CD4-positive, alpha-beta T cell treated with Interleukin-17A for 4 hours (primary cell): Measurements from ENCODE around the gene CDK19.
"Not testable (repeated sequence)": the region's sequence is repeated elsewhere in the genome, so short reads cannot be mapped to it uniquely, and the experiment has no call there.

Experiments used
- DNase-seq: peaks from one replicate; pipeline ENCODE4 v3.0.0-alpha.2; 2020; ENCODE audit warnings: mixed read lengths

CDK19 gene

GRCh38 chr6:110755411-110755834 lies 59.8 kb downstream of the CDK19 start:
- DNase-seq: no peak

- DNase-seq: not testable (repeated sequence)
These were observed 61.2 kb downstream of the CDK19 start for GRCh38 chr6:110753936-110754668.

DNA sequence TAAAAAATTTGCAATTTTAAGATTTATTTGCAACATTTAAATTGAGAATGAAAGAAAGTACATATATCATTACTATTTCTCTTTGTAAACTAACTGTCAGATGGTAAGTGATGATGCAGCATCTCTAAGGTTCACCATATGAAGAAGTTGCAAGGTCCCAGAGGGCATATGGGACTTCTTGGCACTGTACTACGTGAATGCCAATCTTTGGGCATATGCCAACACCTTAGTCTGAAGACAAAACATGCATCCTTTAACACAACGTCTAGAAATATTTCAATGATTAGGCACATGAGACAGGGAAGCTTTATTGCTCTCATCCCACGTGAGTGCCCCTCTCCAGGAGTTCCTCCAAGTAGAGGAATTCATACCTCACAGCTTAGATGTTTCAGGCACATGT lies 66.8 kb downstream of the CDK19 start:
- DNase-seq: no peak

GRCh38 chr6:110746680-110747079 lies 68.6 kb downstream of the CDK19 start:
- DNase-seq: no peak

DNA sequence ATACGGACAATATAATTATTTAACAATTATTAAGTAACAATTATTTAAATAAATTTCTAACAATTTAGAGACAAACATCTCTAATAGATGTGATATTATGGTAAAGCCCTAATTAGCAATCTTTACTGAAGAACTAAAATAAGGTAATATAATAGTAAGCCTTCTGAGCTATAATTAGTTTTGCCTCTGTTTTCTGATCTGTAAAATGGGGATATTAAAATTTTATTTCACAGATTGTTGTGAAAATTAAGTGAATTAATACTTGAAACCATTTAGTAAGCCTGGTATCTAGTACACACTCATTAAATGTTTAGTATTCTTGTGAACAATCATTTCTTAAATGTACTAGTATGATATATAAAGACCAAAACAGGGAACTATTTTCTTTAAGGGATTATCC lies 70.3 kb downstream of the CDK19 start:
- no peak for DNase-seq

DNA sequence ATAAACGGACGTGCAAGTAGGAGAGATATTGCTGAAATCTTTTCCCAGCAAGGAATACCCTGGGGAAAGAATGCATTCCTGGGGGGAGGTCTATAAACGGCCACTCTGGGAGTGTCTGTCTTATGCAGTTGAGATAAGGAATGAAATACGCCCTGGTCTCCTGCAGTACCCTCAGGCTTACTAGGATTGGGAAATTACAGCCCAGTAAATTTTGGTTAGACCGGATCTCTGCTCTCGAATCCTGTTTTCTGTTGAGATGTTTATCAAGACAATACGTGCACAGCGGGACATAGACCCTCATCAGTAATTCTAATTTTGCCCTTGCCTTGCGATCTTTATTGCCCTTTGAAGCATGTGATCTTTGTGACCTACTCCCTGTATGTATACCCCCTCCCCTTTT lies 72.7 kb downstream of the CDK19 start:
- not testable (repeated sequence) for DNase-seq

DNA sequence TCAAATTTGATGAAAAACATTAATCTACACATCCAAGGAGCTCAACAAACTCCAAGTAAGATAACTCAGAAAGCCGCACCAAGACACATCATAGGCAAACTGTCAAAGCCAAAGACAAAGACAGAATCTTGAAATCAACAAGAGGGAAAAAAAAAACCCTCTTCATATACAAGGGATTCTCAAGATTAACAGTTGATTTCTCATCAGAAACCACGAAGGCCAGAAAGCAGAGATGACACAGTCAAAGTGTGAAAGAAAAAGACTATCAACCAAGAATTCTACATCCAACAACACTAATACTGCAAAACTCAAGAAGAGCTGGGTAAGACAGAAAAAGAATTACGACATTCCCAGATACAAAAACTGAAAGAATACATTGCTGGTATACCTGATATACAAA lies 73.8 kb downstream of the CDK19 start:
- no peak for DNase-seq

- DNase-seq: no peak
These were observed 76.3 kb downstream of the CDK19 start for GRCh38 chr6:110738899-110739365.

GRCh38 chr6:110735666-110736065 lies 79.6 kb downstream of the CDK19 start:
- no peak for DNase-seq

- no peak for DNase-seq
These were observed 83.4 kb downstream of the CDK19 start for GRCh38 chr6:110731898-110732297.

- no peak for DNase-seq
These were observed 84.1 kb downstream of the CDK19 start for GRCh38 chr6:110731196-110731595.

- DNase-seq: no peak
These were observed 86.8 kb downstream of the CDK19 start for GRCh38 chr6:110728501-110728900.

DNA sequence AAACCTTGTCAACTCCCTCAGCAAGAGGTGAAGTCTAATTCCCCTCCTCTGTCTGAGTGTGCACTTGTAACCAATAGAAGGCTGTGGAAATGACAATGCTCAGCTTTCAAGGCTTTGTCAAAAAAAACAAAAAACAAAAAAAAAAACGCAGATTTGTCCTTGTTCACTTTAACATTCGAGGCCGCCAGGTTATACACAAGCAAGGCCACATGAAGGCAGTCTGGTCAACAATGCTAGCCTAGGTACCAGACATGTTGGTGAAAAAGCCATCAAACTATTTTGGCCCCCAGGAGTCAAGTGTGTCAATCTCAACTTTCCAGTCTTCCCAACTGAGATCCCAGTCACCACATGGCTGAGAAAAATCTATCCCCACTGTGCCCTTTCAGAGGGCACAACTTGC lies 92.3 kb downstream of the CDK19 start:
- no peak for DNase-seq

DNA sequence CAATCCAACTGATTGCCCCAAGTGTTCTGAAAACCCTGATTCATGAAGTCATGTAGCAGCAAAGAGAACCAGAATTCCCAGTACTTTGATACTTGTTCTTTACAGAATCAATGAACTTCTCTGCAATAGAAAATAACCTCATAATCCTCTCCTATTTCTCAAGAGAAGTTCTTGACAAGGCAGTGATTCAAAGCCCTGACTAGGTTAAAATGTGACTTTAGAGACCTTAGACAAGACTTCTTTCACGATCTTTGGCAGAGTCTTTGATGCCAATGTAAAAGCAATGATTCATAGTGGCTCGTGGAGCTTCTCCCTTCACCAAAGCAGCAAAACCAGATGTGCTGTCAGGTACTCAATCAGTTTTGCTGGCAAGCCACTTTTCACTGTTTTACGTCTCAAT lies 95.2 kb downstream of the CDK19 start:
- DNase-seq: no peak

DNA sequence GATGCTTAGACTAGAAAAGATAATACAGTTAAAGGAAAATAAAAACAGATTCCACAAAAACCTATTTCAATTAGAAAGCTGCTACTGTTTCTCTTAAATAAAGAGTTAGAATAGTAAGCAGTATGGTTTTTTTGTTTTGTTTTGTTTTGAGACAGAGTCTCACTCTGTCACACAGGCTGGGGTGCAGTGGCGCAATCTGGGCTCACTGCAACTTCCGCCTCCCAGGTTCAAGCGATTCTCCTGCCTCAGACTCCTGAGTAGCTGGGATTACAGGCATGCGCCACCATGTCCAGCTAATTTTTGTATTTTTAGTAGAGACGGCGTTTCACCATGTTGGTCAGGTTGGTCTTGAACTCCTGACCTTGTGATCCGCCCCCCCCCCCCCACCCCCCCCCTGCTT lies 95.7 kb downstream of the CDK19 start:
- not testable (repeated sequence) for DNase-seq

DNA sequence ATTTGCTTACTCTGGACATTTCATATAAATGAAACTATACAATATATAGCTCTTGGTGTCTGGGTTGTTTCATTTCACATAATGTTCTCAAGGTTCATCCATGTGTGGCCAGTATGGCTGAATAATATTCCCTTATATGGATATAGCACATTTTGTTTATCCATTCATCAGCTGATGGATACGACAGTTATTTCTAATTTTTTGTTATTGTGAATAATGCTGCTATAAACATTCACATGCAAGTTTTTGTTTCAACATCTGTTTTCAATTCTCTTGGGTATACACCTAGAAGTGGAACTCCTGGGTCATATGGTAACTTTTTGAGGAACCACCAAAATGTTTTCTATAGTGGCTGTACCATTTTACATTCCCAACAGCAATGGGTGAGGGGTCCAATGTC lies 101.1 kb downstream of the CDK19 start:
- no peak for DNase-seq

DNA sequence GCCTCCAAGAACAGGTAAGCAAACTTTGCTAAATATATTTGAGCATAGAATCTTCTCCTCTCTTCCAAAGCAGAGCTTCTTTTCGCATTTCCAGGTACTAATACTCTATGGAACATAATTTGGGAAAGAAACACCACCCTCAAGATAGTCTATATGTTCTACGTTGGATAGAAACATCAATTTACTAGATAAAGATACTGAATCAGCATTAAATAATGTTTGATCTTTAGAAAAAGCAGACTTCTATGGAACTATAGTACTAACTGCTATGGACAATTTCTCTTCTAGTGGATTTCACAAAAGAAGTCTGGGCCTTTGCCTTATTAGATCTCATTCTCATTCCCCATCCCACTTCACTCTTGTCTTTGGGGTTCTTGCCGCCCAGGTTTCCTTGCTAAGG lies 103.0 kb downstream of the CDK19 start:
- no peak for DNase-seq

DNA sequence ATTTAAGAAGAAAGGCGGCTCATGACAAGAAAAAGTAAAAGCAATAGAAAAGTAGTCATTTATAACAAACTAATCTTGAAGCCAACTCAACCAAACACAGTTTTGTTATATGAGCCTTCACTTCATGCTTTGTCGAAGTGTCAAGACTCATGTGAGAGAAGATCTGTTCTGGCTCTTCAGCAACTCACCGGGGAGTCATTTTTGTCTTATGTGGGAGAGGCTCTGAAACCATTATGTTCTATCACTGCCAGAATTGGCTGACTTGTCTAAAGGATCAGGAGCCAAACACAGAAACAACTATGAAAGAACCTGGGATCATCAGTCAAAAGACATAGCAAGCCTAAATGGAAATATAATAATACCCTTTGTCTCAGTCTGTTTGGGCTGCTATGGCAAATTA lies 105.2 kb downstream of the CDK19 start:
- no peak for DNase-seq

DNA sequence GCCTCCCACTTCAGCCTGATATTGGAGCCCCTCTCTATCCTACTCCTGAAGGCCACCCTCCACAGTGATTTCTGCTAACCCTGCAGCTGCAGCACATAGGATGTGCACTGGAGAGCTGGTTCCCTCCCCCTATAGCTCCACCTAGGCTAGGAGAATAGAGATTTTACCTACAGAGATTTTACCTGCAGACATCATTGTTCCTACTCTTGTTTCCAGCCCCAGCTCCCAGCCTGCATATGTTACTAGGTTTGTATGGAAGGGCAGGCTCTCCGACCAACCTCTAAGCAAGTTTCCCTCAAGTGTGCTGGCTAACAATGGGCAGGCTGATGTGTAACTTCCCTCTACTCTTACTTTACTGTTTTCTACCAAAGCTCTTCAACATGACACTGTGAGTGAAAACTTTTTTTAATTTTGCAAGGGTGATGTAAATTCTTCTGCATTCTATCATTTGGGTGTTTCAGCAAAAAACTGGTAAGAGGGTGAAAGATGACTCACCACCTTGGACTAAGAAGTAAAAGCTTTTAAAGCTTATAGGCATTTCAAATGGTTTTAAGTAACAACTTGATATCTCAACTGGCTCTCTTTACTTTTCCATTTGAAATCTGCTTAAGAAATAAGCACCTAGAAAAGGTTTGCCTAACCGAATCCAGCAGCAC lies 106.8 kb downstream of the CDK19 start:
- DNase-seq: no peak

DNA sequence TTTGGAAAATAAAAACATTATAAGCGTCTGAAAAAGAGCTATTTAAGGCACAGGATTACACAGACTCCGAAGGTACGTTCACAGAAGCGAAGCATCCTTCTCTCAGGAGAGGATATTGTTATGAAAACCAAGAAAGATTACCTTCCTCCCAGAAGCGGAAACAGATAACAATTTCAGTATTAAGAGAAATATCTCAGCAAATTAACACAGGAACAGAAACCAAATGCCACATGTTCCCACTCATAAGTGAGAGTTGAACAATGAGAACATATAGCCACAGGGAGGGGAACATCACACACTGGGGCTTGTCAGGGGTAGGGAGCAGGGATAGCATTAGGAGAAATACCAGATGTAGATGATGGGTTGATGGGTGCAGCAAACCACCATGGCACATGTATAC lies 109.7 kb downstream of the CDK19 start:
- DNase-seq: no peak

DNA sequence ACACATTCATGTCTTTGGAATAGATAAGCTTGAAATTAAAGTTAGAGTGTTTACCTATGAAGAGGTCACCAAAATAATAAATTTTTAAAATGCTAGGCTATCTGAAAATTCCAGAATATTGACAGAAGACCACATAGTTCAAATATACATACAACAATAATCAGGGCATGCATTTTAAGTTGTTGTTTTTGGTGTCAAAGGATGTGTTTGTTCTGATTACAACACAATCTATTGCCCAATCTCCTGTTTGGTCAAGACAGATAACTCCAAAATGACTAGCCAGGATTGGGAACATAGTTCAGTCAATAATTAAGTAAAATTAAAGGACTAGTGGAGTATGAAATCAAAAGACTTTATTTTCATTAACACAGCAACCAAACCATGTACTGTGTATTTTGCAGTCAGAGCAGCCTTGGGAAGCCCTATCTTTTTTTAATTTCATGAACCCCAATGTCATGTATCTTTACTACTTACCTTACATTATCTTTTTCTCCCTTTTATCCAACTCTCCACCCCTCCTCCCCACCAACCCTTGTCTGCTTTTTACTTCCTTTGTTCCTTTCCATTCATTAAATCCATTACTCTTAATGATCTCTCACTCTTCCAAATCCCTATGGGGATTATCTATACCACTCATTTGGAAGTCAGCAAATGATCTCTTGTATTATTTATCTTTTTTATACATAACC lies 111.2 kb downstream of the CDK19 start:
- DNase-seq: no peak

- DNase-seq: no peak
These were observed 112.0 kb downstream of the CDK19 start for GRCh38 chr6:110703010-110703905.

- no peak for DNase-seq
These were observed 115.5 kb downstream of the CDK19 start for GRCh38 chr6:110699780-110700179.
